Prostate gland (tissue), 2 donors: ENCODE measurements around the gene DEFB123.

Source experiments
- POLR2A ChIP-seq: fragments of 450-650 bp; IDR thresholded peaks from one replicate; pipeline ENCODE4 v1.6.1; 2016; ENCODE audit warnings: antibody characterized with exemption, mild to moderate bottlenecking
- TF ChIP-seq, protein P1 (sequence below), 4 experiments: fragments of 200-600 bp in 2 of 4; fragments of 450-650 bp in 2 of 4; sonication (generic) in 2 of 4; IDR thresholded peaks; 1 replicate in 3 of 4; 2 replicates in 1 of 4; pipeline ENCODE4 v1.5.1; 2016 to 2019; ENCODE audit warnings: antibody characterized with exemption in 4 of 4, mild to moderate bottlenecking in 2 of 4, moderate library complexity in 2 of 4

- TF ChIP-seq, protein P1, sequence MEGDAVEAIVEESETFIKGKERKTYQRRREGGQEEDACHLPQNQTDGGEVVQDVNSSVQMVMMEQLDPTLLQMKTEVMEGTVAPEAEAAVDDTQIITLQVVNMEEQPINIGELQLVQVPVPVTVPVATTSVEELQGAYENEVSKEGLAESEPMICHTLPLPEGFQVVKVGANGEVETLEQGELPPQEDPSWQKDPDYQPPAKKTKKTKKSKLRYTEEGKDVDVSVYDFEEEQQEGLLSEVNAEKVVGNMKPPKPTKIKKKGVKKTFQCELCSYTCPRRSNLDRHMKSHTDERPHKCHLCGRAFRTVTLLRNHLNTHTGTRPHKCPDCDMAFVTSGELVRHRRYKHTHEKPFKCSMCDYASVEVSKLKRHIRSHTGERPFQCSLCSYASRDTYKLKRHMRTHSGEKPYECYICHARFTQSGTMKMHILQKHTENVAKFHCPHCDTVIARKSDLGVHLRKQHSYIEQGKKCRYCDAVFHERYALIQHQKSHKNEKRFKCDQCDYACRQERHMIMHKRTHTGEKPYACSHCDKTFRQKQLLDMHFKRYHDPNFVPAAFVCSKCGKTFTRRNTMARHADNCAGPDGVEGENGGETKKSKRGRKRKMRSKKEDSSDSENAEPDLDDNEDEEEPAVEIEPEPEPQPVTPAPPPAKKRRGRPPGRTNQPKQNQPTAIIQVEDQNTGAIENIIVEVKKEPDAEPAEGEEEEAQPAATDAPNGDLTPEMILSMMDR (IDR thresholded peaks at IDR 0.05), result no peak
- TF ChIP-seq POLR2A, result no peak
Measured at GRCh38 chr20:31497838-31498540, 57.6 kb downstream of the DEFB123 start.
